HEK293 (cell line): ENCODE results near the gene NTRK3.
"Not testable (repeated sequence)": the region's sequence is repeated elsewhere in the genome, so short reads cannot be mapped to it uniquely, and the experiment has no call there.

Experiments
- IKZF3 ChIP-seq: fragments of 450-650 bp; IDR thresholded peaks from 2 replicates; pipeline ENCODE4 v1.5.0; 2018; ENCODE audit warnings: missing biosample characterization, mild to moderate bottlenecking, missing genetic modification characterization, moderate library complexity
- KLF9 ChIP-seq: fragments of 450-650 bp; formaldehyde crosslinking; IDR thresholded peaks from 2 replicates; pipeline ENCODE4 v1.5.1; 2016; ENCODE audit warnings: missing biosample characterization, missing genetic modification characterization, low read depth
- REPIN1 ChIP-seq: fragments of 450-650 bp; formaldehyde crosslinking; IDR thresholded peaks from 2 replicates; pipeline ENCODE4 v1.5.1; 2017; ENCODE audit warnings: missing biosample characterization, missing genetic modification characterization, low read depth
- SP2 ChIP-seq: fragments of 450-650 bp; formaldehyde crosslinking; IDR thresholded peaks from 2 replicates; pipeline ENCODE4 v1.5.1; 2016; ENCODE audit warnings: missing biosample characterization, missing genetic modification characterization
- TCF7L2 ChIP-seq: IDR thresholded peaks from 2 replicates; pipeline ENCODE4 v1.6.1; 2011; ENCODE audit warnings: low read depth, mild to moderate bottlenecking, inconsistent platforms, low read length, moderate library complexity, borderline replicate concordance
- YY1 ChIP-seq: fragments of 450-650 bp; formaldehyde crosslinking; IDR thresholded peaks from 2 replicates; pipeline ENCODE4 v1.5.1; 2018; ENCODE audit warnings: missing biosample characterization, missing genetic modification characterization
- ZBTB21 ChIP-seq: fragments of 450-650 bp; formaldehyde crosslinking; IDR thresholded peaks from 2 replicates; pipeline ENCODE4 v1.5.1; 2017; ENCODE audit warnings: missing biosample characterization, missing genetic modification characterization
- ZIC2 ChIP-seq: fragments of 450-650 bp; formaldehyde crosslinking; IDR thresholded peaks from 2 replicates; pipeline ENCODE4 v1.5.1; 2016; ENCODE audit warnings: missing biosample characterization, missing genetic modification characterization
- ZNF239 ChIP-seq: fragments of 450-650 bp; formaldehyde crosslinking; IDR thresholded peaks from 2 replicates; pipeline ENCODE4 v1.5.1; 2016; ENCODE audit warnings: missing biosample characterization, missing genetic modification characterization
- ZNF423 ChIP-seq: fragments of 450-650 bp; formaldehyde crosslinking; IDR thresholded peaks from 2 replicates; pipeline ENCODE4 v1.5.1; 2016; ENCODE audit warnings: missing biosample characterization, missing genetic modification characterization
- ZNF558 ChIP-seq: fragments of 450-650 bp; formaldehyde crosslinking; IDR thresholded peaks from 2 replicates; pipeline ENCODE4 v1.5.1; 2016; ENCODE audit warnings: missing biosample characterization, missing genetic modification characterization
- ZNF785 ChIP-seq: fragments of 450-650 bp; formaldehyde crosslinking; IDR thresholded peaks from 2 replicates; pipeline ENCODE4 v1.5.1; 2016; ENCODE audit warnings: missing biosample characterization, missing genetic modification characterization
- TF ChIP-seq, protein P1 (sequence below): fragments of 450-650 bp; formaldehyde crosslinking; IDR thresholded peaks from 2 replicates; pipeline ENCODE4 v1.5.1; 2016; ENCODE audit warnings: missing biosample characterization, missing genetic modification characterization
- TF ChIP-seq, protein P2 (sequence below): fragments of 450-650 bp; formaldehyde crosslinking; IDR thresholded peaks from 2 replicates; pipeline ENCODE4 v1.5.0; 2017; ENCODE audit warnings: missing biosample characterization, missing genetic modification characterization, borderline replicate concordance

DNA sequence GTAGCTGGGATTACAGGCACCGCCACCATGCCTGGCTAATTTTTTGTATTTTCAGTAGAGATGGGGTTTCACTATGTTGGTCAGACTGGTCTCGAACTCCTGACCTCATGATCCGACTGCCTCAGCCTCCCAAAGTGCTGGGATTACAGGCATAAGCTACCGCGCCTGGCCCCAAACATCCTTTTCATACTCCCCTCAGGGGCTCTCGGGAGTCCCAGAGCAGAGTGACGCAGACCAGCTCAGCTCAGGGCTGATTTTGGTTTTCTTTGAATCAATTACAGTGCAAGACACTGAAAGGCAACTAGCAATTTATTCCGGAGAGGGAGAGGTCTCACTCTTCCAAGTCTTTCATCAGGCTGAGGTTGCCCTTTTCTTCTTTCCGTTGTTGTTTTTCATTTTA, 184.4 kb downstream of the NTRK3 start:
- TF ChIP-seq, protein P1, sequence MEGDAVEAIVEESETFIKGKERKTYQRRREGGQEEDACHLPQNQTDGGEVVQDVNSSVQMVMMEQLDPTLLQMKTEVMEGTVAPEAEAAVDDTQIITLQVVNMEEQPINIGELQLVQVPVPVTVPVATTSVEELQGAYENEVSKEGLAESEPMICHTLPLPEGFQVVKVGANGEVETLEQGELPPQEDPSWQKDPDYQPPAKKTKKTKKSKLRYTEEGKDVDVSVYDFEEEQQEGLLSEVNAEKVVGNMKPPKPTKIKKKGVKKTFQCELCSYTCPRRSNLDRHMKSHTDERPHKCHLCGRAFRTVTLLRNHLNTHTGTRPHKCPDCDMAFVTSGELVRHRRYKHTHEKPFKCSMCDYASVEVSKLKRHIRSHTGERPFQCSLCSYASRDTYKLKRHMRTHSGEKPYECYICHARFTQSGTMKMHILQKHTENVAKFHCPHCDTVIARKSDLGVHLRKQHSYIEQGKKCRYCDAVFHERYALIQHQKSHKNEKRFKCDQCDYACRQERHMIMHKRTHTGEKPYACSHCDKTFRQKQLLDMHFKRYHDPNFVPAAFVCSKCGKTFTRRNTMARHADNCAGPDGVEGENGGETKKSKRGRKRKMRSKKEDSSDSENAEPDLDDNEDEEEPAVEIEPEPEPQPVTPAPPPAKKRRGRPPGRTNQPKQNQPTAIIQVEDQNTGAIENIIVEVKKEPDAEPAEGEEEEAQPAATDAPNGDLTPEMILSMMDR: not testable (repeated sequence)
- TF ChIP-seq ZNF785; TCF7L2; ZNF423; REPIN1 (tag by site-specific recombination); YY1 (tag by site-specific recombination); IKZF3 (tag by site-specific recombination); SP2; ZNF239 (tag by site-specific recombination); ZBTB21 (tag by site-specific recombination); KLF9; ZIC2; ZNF558 (tag by site-specific recombination): not testable (repeated sequence)
- TF ChIP-seq, protein P2, sequence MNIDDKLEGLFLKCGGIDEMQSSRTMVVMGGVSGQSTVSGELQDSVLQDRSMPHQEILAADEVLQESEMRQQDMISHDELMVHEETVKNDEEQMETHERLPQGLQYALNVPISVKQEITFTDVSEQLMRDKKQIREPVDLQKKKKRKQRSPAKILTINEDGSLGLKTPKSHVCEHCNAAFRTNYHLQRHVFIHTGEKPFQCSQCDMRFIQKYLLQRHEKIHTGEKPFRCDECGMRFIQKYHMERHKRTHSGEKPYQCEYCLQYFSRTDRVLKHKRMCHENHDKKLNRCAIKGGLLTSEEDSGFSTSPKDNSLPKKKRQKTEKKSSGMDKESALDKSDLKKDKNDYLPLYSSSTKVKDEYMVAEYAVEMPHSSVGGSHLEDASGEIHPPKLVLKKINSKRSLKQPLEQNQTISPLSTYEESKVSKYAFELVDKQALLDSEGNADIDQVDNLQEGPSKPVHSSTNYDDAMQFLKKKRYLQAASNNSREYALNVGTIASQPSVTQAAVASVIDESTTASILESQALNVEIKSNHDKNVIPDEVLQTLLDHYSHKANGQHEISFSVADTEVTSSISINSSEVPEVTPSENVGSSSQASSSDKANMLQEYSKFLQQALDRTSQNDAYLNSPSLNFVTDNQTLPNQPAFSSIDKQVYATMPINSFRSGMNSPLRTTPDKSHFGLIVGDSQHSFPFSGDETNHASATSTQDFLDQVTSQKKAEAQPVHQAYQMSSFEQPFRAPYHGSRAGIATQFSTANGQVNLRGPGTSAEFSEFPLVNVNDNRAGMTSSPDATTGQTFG (tag by site-specific recombination): not testable (repeated sequence)
